HEK293 (cell line): ENCODE results near the gene HIP1.

ENCODE experiments used
- CTCF ChIP-seq: fragments of 450-650 bp; formaldehyde crosslinking; IDR thresholded peaks from 2 replicates; pipeline ENCODE4 v1.5.1; 2016; ENCODE audit warnings: missing biosample characterization, missing genetic modification characterization
- REST ChIP-seq: fragments of 450-650 bp; formaldehyde crosslinking; IDR thresholded peaks from 2 replicates; pipeline ENCODE4 v1.5.1; 2016; ENCODE audit warnings: missing biosample characterization, missing genetic modification characterization
- ZNF791 ChIP-seq: fragments of 450-650 bp; formaldehyde crosslinking; IDR thresholded peaks from 2 replicates; pipeline ENCODE4 v1.5.1; 2016; ENCODE audit warnings: missing biosample characterization, missing genetic modification characterization

GRCh38 chr7:75617634-75618234 is 121.0 kb downstream of the HIP1 start:
- no peak for TF ChIP-seq CTCF (tag by site-specific recombination)
- no peak for TF ChIP-seq REST (tag by site-specific recombination)
- TF ChIP-seq ZNF791 = no peak
